Right lobe of liver (tissue), 6 donors: Measurements from ENCODE around the gene TAF4B. TPM values are rescaled to one million over a fixed set of nuclear protein-coding genes. Genes with fewer than 3 reads are reported as not detected.
"Not testable (repeated sequence)": the region's sequence is repeated elsewhere in the genome, so short reads cannot be mapped to it uniquely, and the experiment has no call there.

Experiments
- ATAC-seq, 4 donors: fragments of 200-7000 bp; cut with Tn5 transposase; one replicate each; pipeline ENCODE4 v1.9.1; 2020; ENCODE audit warnings: mild to moderate bottlenecking in 4 of 4, moderate library complexity in 4 of 4
- DNase-seq, 3 donors: peaks; one replicate each; pipeline ENCODE4 v3.0.0-alpha.2; 2020
- H3K27ac ChIP-seq, 3 donors: fragments of 200-600 bp; one replicate each; pipeline ENCODE4 v1.8.0; 2022
- H3K27me3 ChIP-seq, 2 donors: fragments of 200-600 bp; one replicate each; pipeline ENCODE4 v1.8.0; 2022
- H3K36me3 ChIP-seq, 4 donors: fragments of 200-600 bp; sonication (generic) in 1 of 4; one replicate each; pipeline versions ENCODE4 v1.5.1 to v1.8.0; 2017 to 2022; ENCODE audit warnings: control low read depth in 1 of 4
- H3K4me1 ChIP-seq, 4 donors: fragments of 200-600 bp; sonication (generic) in 1 of 4; one replicate each; pipeline versions ENCODE4 v1.5.1 to v1.8.0; 2017 to 2022; ENCODE audit warnings: control low read depth in 1 of 4
- H3K4me3 ChIP-seq, 3 donors: fragments of 200-600 bp; one replicate each; pipeline ENCODE4 v1.8.0; 2022
- H3K9me3 ChIP-seq, 4 donors: fragments of 200-600 bp; sonication (generic) in 1 of 4; one replicate each; pipeline versions ENCODE4 v1.5.1 to v1.8.0; 2017 to 2022; ENCODE audit warnings: control low read depth in 1 of 4
- CTCF ChIP-seq, 4 donors: fragments of 200-600 bp in 3 of 4; fragments of 450-650 bp in 1 of 4; IDR thresholded peaks; one replicate each; pipeline versions ENCODE4 v1.5.1 to v1.8.0; 2016 to 2022; ENCODE audit warnings: antibody characterized with exemption in 4 of 4, mild to moderate bottlenecking in 2 of 4
- POLR2A ChIP-seq: fragments of 450-650 bp; IDR thresholded peaks from one replicate; pipeline ENCODE4 v1.6.1; 2017; ENCODE audit warnings: antibody characterized with exemption, mild to moderate bottlenecking
- WGBS: methylation state at CpG from one replicate; pipeline ENCODE4 v1.1.6; 2018; ENCODE audit warnings: low coverage, low lambda C conversion rate; ENCODE audit not compliant: insufficient coverage; ENCODE audit errors: missing lambda C conversion rate; 5-methylcytosine and 5-hydroxymethylcytosine counted together
- intact Hi-C, 2 donors: fragments of 100-400 bp; cut with DNase I; formaldehyde crosslinking; loops; one replicate each; pipeline versions ENCODE4 v1.11.2 to v1.14.1; 2022
- total RNA-seq, 6 experiments: library from RNA; depleted of rRNA in 2 of 6; stranded (reverse); fragments of >200 nt in 2 of 6; fragmentation: NEBNext Ultra II Directional in 3 of 6; extraction: Animal tissue kit (Norgen Biotek cat#: 25700) in 3 of 6; gene quantifications; one replicate each; pipeline versions ENCODE4 v1.1.0 to v1.2.4, GENCODE V29; 2016 to 2023
- donor health status: DM: no; HTN: yes; CAD: no.
- donor health status: DM: no; HTN: no; CAD: no.
- donor health status: DM: no; HTN: no; CAD: no.
- donor health status: DM: no; HTN: yes; CAD: no.
- donor health status: DM: no; HTN: yes; CAD: no.

The TAF4B gene
- total RNA-seq, 6 experiments from 2014 or later, result 0.09 to 0.44 (median 0.31) TPM

GRCh38 chr18:26252411-26252810, 26.2 kb downstream of the TAF4B start:
- 55% methylated on average over 3 of the region's 3 CpGs for WGBS
- intact Hi-C loops, result no loop called here
- H3K4me1 ChIP-seq, result no peaks in the 10 kb centered on the region
- no peaks in the 10 kb centered on the region for H3K27me3 ChIP-seq
- TF ChIP-seq POLR2A, result no peak
- TF ChIP-seq CTCF (IDR thresholded peaks at IDR 0.05), result no peak
- no peak for DNase-seq
- H3K36me3 ChIP-seq, result no peaks in the 10 kb centered on the region
- no peak for ATAC-seq
- no peak overlapping the region for H3K4me3 ChIP-seq
- no peaks in the 10 kb centered on the region for H3K9me3 ChIP-seq
- H3K27ac ChIP-seq, result no peak overlapping the region

- ATAC-seq, H3K4me3 ChIP-seq, H3K36me3 ChIP-seq, DNase-seq, H3K27ac ChIP-seq, H3K4me1 ChIP-seq, H3K27me3 ChIP-seq, H3K9me3 ChIP-seq, intact Hi-C loops: not testable (repeated sequence)
Observed at GRCh38 chr18:26254808-26255207, 28.6 kb downstream of the TAF4B start.

GRCh38 chr18:26255695-26256622, 29.7 kb downstream of the TAF4B start:
- no peaks in the 10 kb centered on the region for H3K9me3 ChIP-seq
- H3K27ac ChIP-seq, result no peak overlapping the region
- no peak for TF ChIP-seq POLR2A
- TF ChIP-seq CTCF (IDR thresholded peaks at IDR 0.05), result no peak
- H3K4me1 ChIP-seq, result no peaks in the 10 kb centered on the region
- H3K36me3 ChIP-seq, result no peaks in the 10 kb centered on the region
- intact Hi-C loops, result no loop called here
- no peaks in the 10 kb centered on the region for H3K27me3 ChIP-seq
- H3K4me3 ChIP-seq, result no peak overlapping the region
- no peak for ATAC-seq
- WGBS, result 41% methylated on average over 12 of the region's 14 CpGs
- no peak for DNase-seq

- WGBS, result 74% methylated on average over 3 of the region's 3 CpGs
- no peak for ATAC-seq
- no peaks in the 10 kb centered on the region for H3K9me3 ChIP-seq
- no peaks in the 10 kb centered on the region for H3K27me3 ChIP-seq
- no peak overlapping the region for H3K27ac ChIP-seq
- intact Hi-C loops, result no loop called here
- no peaks in the 10 kb centered on the region for H3K36me3 ChIP-seq
- TF ChIP-seq CTCF (IDR thresholded peaks at IDR 0.05) (no peak), POLR2A (no peak)
- H3K4me1 ChIP-seq, result no peaks in the 10 kb centered on the region
- no peak overlapping the region for H3K4me3 ChIP-seq
- no peak for DNase-seq
Observed at GRCh38 chr18:26258711-26259110, 32.5 kb downstream of the TAF4B start.

- H3K4me1 ChIP-seq, H3K27ac ChIP-seq, H3K36me3 ChIP-seq, H3K4me3 ChIP-seq, H3K27me3 ChIP-seq, intact Hi-C loops, ATAC-seq, DNase-seq, H3K9me3 ChIP-seq: not testable (repeated sequence)
- WGBS, result no CpG with 5 or more reads among the region's 4 CpGs
Observed at GRCh38 chr18:26259416-26259815, 33.2 kb downstream of the TAF4B start.
